ENCODE data around the gene AVPI1.

The AVPI1 gene

DNA sequence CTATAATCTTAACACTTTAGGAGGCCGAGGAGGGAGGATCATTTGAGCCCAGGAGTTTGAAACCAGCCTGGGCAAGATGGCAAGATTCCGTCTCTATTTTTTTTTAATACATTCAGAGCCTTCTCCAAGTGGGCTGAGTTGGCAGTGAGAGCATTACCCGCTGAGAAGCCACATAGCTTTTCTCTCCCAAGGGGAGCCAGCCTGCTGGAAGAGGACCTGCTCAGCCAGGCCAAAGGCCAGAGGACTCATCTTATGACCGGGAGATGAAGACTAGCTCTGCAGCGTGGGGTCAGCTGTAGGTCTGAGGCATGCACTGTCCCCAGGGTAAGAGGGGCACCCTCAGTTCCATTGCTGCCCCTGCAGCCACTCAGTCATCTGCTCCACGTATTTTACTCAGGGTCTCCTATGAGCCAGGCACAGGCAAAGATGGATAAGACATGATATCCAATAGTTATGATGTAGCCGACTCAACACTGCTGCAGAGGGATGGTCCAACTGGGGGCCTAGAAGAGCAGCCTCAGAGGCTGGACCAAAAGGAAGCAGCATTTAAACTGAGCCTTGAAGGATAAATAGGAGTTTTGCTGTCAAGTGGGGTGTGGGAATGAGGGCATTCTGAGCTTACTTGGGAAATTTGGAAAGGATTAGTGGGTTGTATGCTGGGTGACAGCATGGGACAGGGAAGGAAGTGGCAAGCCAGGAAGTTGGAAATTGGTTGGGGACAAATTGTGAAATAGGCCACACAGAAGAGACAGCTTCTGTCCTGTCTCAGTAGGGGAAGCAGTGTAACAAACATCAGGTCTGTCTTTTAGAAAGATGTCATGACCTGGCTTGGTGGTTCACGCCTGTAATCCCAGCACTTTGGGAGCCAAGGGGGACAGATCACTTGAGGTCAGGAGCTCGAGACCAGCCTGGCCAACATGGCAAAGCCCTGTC, 24.9 kb upstream of the AVPI1 start:
- TF ChIP-seq FOXM1 (IDR thresholded peaks at IDR 0.05; ENCODE audit: borderline replicate concordance, low read depth) (no peak), TAF1 (IDR thresholded peaks at IDR 0.05; ENCODE audit: low read depth) (no peak), EGR1 (IDR thresholded peaks at IDR 0.05) (no peak), ZBTB7A (IDR thresholded peaks at IDR 0.05; ENCODE audit: low read depth) (no peak), TCF12 (IDR thresholded peaks at IDR 0.05; ENCODE audit: low read depth) (no peak), CEBPB (IDR thresholded peaks at IDR 0.05) (no peak)

DNA sequence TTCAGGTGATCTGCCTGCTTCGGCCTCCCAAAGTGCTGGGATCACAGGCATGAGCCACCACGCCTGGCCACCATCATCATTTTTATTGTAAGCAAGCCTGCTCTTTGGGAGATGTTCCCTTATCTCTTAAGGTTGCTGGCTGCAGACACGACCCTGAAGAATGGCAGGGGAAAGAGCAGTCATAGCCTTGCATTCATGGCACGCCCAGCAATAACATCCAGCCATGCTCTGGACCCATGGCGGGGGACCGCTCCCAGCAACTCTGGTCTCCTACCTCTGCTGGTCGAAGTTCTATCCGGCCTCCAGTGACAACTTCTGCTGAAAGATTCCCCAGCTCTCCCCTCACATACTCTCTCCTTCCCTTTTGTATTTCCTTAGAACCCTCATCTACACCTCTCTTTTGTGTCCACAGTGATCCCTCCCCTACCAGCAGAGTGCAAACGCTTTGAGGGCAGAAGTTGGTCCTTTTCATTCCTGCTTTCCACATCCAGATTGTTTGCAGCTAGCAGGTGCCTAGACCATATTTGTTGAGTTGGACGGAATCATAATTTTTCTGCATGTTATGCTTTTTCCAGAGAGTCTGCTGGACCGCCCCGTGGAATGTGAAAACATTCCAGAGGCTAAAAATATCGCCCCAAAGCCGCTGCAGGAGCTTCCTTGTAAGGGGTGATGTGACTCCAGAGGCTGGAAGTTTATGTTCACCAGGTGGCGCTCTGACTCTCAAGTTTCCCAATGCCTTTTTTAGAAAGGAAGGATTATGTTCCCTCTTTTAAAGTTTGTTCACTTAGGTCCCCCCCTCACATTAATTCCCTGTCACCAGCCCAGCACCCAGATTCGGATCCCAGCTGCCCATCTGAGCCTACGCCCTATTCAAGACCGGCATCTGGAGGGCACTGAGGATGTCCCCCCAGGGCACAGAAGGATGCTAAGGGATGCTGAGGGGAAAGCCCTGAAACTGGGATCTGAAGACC, 22.2 kb upstream of the AVPI1 start:
- TF ChIP-seq EGR1 (IDR thresholded peaks at IDR 0.05) (no peak), TEAD4 (IDR thresholded peaks at IDR 0.05) (peak; percentile 78), YY1 (IDR thresholded peaks at IDR 0.05; ENCODE audit: low read depth) (0 out of 2 replicates have a peak, but pooled peaks have one; percentile 12), CREB1 (IDR thresholded peaks at IDR 0.05; ENCODE audit: low read depth) (no peak), TAF1 (IDR thresholded peaks at IDR 0.05; ENCODE audit: low read depth) (no peak), NFIC (IDR thresholded peaks at IDR 0.05) (no peak), RAD21 (IDR thresholded peaks at IDR 0.05; ENCODE audit: low read depth) (peak; percentile 89)

DNA sequence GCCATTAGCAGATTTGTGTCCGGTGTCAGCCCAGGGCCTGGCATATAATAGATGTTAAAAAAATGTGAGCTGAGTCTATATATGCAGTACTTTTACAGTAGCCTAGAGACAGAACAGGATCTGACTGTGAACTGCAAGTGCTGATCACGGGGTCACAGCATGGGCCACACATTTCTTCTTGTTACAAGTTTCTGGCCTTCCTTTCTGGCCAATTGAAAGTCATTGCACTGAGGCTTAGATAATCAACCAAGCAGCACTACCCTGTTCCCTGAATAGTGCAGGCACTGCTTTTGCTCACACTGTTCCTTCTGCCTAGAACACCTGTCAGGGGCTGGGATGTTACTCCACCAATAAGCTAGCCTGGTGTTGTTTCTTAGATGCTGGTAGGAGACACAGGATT, 21.1 kb upstream of the AVPI1 start:
- no peak for TF ChIP-seq TAF1 (IDR thresholded peaks at IDR 0.05; ENCODE audit: low read depth)
- no peak for TF ChIP-seq YY1 (IDR thresholded peaks at IDR 0.05; ENCODE audit: low read depth)
- TF ChIP-seq EGR1 (IDR thresholded peaks at IDR 0.05): no peak
- TF ChIP-seq, protein P1, sequence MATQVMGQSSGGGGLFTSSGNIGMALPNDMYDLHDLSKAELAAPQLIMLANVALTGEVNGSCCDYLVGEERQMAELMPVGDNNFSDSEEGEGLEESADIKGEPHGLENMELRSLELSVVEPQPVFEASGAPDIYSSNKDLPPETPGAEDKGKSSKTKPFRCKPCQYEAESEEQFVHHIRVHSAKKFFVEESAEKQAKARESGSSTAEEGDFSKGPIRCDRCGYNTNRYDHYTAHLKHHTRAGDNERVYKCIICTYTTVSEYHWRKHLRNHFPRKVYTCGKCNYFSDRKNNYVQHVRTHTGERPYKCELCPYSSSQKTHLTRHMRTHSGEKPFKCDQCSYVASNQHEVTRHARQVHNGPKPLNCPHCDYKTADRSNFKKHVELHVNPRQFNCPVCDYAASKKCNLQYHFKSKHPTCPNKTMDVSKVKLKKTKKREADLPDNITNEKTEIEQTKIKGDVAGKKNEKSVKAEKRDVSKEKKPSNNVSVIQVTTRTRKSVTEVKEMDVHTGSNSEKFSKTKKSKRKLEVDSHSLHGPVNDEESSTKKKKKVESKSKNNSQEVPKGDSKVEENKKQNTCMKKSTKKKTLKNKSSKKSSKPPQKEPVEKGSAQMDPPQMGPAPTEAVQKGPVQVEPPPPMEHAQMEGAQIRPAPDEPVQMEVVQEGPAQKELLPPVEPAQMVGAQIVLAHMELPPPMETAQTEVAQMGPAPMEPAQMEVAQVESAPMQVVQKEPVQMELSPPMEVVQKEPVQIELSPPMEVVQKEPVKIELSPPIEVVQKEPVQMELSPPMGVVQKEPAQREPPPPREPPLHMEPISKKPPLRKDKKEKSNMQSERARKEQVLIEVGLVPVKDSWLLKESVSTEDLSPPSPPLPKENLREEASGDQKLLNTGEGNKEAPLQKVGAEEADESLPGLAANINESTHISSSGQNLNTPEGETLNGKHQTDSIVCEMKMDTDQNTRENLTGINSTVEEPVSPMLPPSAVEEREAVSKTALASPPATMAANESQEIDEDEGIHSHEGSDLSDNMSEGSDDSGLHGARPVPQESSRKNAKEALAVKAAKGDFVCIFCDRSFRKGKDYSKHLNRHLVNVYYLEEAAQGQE (IDR thresholded peaks at IDR 0.05; ENCODE audit: low read depth): no peak

DNA sequence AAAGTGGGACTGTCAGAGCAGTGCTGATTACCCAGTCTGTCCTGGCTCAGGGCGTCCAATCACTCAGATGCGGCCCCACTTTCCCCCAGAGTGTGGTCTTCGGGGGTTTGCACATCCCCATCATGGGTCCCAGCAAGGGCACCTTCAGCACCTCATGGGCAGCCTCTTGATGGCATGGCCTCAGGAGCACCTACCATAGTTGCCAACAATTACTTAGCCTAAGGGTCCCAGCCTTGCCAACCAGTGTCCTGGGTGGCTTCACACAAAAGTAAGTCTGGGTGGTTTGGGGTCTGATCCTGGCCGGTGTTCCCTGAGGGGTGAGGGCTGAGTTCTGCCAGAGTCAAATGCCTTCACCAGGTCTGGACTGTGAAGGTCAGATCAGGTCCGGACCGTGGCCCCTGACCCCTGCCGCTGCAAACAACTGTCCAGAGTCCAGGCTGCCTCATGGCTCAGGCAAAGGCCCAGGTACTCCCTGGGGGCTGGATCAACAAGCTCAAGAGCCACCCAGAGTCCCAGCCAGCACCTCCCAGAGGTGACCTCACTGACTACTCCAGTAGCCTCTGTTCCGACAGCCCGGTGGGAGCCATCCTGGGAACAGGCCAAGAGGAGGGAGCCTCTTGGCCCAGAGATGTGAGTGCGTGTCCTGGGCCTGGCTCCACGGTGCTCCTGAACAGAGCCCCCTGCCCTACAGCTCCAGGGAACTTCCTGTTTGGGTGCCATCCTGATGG, 20.3 kb upstream of the AVPI1 start:
- TF ChIP-seq NFIC (IDR thresholded peaks at IDR 0.05) (no peak), YY1 (IDR thresholded peaks at IDR 0.05; ENCODE audit: low read depth) (no peak), TEAD4 (IDR thresholded peaks at IDR 0.05) (no peak), RAD21 (IDR thresholded peaks at IDR 0.05; ENCODE audit: low read depth) (no peak), FOXM1 (IDR thresholded peaks at IDR 0.05; ENCODE audit: borderline replicate concordance, low read depth) (no peak), ZBTB7A (IDR thresholded peaks at IDR 0.05; ENCODE audit: low read depth) (no peak), CEBPB (IDR thresholded peaks at IDR 0.05) (no peak), EP300 (IDR thresholded peaks at IDR 0.05; ENCODE audit: borderline replicate concordance) (no peak), TAF1 (IDR thresholded peaks at IDR 0.05; ENCODE audit: low read depth) (no peak), CREB1 (IDR thresholded peaks at IDR 0.05; ENCODE audit: low read depth) (no peak), TCF12 (IDR thresholded peaks at IDR 0.05; ENCODE audit: low read depth) (no peak), EGR1 (IDR thresholded peaks at IDR 0.05) (no peak)
- TF ChIP-seq, protein P1 (IDR thresholded peaks at IDR 0.05; ENCODE audit: low read depth): no peak
- TF ChIP-seq, protein P2, sequence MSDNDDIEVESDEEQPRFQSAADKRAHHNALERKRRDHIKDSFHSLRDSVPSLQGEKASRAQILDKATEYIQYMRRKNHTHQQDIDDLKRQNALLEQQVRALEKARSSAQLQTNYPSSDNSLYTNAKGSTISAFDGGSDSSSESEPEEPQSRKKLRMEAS (IDR thresholded peaks at IDR 0.05): no peak
- TF ChIP-seq, protein P3, sequence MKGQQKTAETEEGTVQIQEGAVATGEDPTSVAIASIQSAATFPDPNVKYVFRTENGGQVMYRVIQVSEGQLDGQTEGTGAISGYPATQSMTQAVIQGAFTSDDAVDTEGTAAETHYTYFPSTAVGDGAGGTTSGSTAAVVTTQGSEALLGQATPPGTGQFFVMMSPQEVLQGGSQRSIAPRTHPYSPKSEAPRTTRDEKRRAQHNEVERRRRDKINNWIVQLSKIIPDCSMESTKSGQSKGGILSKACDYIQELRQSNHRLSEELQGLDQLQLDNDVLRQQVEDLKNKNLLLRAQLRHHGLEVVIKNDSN (IDR thresholded peaks at IDR 0.05): no peak

GRCh38 chr10:97705006-97705670, 18.1 kb upstream of the AVPI1 start:
- no peak for TF ChIP-seq CREB1 (IDR thresholded peaks at IDR 0.05; ENCODE audit: low read depth)
- TF ChIP-seq TEAD4 (IDR thresholded peaks at IDR 0.05): no peak
- TF ChIP-seq CEBPB (IDR thresholded peaks at IDR 0.05): no peak
- TF ChIP-seq, protein P2 (IDR thresholded peaks at IDR 0.05): no peak
- TF ChIP-seq, protein P1 (IDR thresholded peaks at IDR 0.05; ENCODE audit: low read depth): no peak
- no peak for TF ChIP-seq TCF12 (IDR thresholded peaks at IDR 0.05; ENCODE audit: low read depth)
- no peak for TF ChIP-seq EGR1 (IDR thresholded peaks at IDR 0.05)
- no peak for TF ChIP-seq FOXM1 (IDR thresholded peaks at IDR 0.05; ENCODE audit: borderline replicate concordance, low read depth)
- TF ChIP-seq RAD21 (IDR thresholded peaks at IDR 0.05; ENCODE audit: low read depth): no peak
- TF ChIP-seq NFIC (IDR thresholded peaks at IDR 0.05): no peak
- TF ChIP-seq EP300 (IDR thresholded peaks at IDR 0.05; ENCODE audit: borderline replicate concordance): no peak
- TF ChIP-seq YY1 (IDR thresholded peaks at IDR 0.05; ENCODE audit: low read depth): no peak
- no peak for TF ChIP-seq ZBTB7A (IDR thresholded peaks at IDR 0.05; ENCODE audit: low read depth)
- TF ChIP-seq, protein P3 (IDR thresholded peaks at IDR 0.05): no peak
- no peak for TF ChIP-seq TAF1 (IDR thresholded peaks at IDR 0.05; ENCODE audit: low read depth)
